SK-N-SH (cell line): ENCODE results near the gene BAZ1B.

Experiments used
- CTCF ChIP-seq: fragments of 200-600 bp; sonication (generic); IDR thresholded peaks from 2 replicates; pipeline ENCODE4 v1.6.1; 2017; ENCODE audit warnings: antibody characterized with exemption, mild to moderate bottlenecking, moderate library complexity
- EZH2phosphoT487 ChIP-seq: fragments of 200-600 bp; sonication (generic); IDR thresholded peaks from 2 replicates; pipeline ENCODE4 v1.6.1; 2017; ENCODE audit warnings: low read depth, mixed run types, mild to moderate bottlenecking, antibody characterized with exemption, moderate library complexity, borderline replicate concordance
- MXI1 ChIP-seq: IDR thresholded peaks from 2 replicates; pipeline ENCODE4 v1.6.1; 2012; ENCODE audit warnings: mild to moderate bottlenecking, low read depth, low read length, improper control_type of control experiment
- REST ChIP-seq: IDR thresholded peaks from 2 replicates; pipeline ENCODE4 v1.6.1; 2012; ENCODE audit warnings: mild to moderate bottlenecking, low read depth, low read length, moderate library complexity

DNA sequence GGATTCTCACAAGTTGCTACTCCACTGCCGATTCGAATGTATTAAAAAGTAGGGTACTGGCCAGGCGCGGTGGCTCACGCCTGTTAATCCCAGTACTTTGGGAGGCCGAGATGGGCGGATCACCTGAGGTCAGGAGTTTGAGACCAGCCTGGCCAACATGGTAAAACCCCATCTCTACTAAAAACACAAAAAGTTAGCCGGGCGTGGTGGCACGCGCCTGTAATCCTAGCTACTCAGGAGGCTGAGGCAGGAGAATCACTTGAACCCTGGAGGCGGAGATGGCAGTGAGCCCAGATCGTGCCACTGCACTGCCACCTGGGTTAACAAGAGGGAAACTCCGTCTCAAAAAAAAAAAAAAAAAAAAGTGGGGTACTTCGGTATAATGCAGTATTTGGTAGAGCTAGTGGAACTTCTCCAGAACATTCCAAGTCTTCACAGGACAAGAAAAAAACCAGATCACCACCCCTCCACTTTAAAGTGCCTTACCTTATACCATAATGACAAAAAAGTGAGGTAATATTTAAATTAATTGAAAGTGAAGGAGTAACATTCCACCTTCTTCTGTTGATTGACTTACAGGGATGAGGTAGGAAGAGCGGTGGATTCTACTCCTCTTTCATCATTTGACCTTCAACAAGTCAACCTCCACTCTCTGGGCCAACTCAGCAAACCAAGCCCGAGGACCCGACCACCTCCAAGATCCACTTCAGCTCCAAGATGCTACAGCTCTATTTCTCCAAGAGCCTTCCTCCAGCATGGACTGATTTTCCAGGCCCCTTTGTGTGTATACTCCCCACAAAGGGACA, 2.0 kb downstream of the BAZ1B start:
- no peak for TF ChIP-seq REST
- no peak for TF ChIP-seq CTCF
- TF ChIP-seq EZH2phosphoT487 = no peak
- no peak for TF ChIP-seq MXI1
